ENCODE data around the gene PKIB.
"Not testable (repeated sequence)": the region's sequence is repeated elsewhere in the genome, so short reads cannot be mapped to it uniquely, and the experiment has no call there.

Gene PKIB

DNA sequence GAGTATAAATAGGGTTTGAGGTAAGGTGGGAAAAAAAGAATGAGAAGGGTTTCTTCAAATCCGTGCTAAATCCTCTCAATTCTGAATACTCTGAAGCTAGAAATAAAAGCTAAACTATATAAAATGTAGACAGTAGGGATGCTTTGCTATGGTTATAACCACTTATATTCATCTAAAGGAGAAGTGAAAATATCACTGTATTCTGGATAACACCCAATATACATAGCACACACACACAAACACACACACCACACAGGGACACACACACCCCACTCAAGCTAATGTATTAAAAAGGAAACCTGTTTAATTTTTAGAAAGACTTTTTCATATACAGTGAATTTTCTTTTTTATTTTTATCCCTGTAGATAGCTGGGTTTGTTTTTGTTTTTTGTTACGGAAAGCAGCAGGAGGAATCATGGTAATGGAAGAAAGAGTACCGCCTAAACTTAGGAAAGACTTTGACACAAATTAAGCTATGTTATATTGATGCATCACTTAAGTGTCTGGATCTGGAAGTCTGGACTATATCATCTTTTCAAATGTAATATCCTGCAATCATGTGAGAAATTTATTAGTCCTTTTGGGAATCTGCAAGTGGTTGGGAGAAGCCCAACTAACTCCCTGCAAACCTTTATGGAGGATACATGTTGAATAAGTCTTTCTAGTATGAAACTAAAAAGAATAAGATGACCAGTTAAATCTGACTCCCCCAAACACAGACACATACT, 100.9 kb downstream of the PKIB start:
- no peak for DNase-seq (ENCODE audit: low read depth in 2 of 2)

GRCh38 chr6:122712093-122712447, 101.9 kb downstream of the PKIB start:
- DNase-seq (ENCODE audit: low read depth in 2 of 2), result no peak

DNA sequence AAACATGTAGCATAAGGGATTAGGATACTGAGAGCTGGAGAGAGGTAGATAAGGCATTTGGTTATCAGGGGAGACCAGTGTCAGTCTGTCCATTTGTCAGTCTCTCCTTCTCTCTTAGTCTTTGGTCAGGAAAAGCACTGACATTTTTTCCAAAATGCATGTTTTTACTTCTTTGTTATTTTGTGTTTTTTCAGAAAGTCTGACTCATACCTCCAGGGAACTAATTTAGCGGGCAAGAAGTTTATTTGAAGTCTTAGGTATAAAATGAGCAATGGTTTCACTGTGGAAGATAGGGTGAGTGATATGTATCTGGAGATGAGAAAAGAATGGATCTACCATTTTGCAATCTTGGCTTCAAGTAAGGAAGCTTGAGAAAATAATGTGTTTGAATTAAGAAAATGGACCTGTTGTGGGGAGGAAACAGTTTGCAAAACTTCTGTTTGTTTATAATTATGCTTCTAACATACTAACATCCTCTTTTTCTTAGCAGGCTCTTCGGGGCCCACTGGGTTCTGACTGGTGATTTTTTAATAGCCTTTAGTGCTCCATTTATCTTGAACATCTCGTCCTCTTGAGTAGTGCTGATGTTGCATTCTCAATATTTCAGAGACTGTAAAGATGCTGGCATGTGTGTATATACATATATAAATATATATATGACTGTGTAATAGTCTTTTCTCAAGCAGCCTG, 102.4 kb downstream of the PKIB start:
- no peak for DNase-seq (ENCODE audit: low read depth in 2 of 2)

DNA sequence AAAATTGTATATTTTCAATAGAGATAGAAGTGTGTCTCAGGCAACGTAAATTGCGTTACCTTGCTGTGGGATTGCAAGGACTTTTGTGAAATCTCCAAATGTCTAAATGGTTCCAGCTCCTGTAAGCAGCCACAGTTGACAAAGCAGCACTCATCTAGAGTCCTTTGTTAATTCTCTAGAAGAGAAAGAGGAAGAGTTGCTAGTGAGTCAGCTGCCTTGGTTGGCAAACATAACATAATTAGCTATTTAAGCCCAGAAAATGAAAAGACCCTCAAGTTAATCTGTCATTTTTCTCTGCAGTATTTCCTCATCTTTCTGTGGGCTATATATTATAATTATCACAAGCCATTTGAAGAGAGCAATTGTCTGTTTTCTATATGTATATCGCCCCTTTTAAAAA, 102.9 kb downstream of the PKIB start:
- DNase-seq (ENCODE audit: low read depth in 2 of 2), result no peak

DNA sequence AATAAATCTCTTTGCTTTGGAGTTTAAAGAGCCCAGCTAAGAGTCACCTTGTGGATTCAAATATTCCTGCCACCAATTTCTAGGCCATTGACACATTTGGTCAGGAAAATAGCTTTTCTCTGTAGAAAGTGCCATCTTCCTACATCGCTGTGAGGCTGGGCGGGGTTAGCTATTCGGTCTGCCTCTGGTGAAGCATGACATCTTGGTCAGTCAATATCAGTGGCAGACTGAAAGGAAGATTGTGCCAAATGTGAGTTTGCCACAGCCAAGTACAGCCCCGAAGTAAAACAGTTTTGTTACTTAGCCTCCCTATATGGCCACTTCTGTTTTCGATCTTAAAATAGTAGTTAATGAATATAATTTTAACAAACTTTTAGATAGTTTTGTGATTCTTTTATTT, 103.9 kb downstream of the PKIB start:
- DNase-seq (ENCODE audit: low read depth in 2 of 2), result no peak

GRCh38 chr6:122715725-122716124, 105.5 kb downstream of the PKIB start:
- no peak for DNase-seq (ENCODE audit: low read depth in 2 of 2)

GRCh38 chr6:122717350-122717749, 107.1 kb downstream of the PKIB start:
- no peak for DNase-seq (ENCODE audit: low read depth in 2 of 2)

GRCh38 chr6:122718616-122719015, 108.4 kb downstream of the PKIB start:
- DNase-seq (ENCODE audit: low read depth in 2 of 2), result no peak

- no peak for DNase-seq (ENCODE audit: low read depth in 2 of 2)
These were observed 109.0 kb downstream of the PKIB start for GRCh38 chr6:122719176-122719575.

GRCh38 chr6:122722746-122723145, 112.5 kb downstream of the PKIB start:
- DNase-seq (ENCODE audit: low read depth in 2 of 2), result no peak

- no peak for DNase-seq (ENCODE audit: low read depth in 2 of 2)
These were observed 116.4 kb downstream of the PKIB start for GRCh38 chr6:122726649-122727048.

GRCh38 chr6:122727244-122727643, 117.0 kb downstream of the PKIB start:
- no peak for DNase-seq (ENCODE audit: low read depth in 2 of 2)

DNA sequence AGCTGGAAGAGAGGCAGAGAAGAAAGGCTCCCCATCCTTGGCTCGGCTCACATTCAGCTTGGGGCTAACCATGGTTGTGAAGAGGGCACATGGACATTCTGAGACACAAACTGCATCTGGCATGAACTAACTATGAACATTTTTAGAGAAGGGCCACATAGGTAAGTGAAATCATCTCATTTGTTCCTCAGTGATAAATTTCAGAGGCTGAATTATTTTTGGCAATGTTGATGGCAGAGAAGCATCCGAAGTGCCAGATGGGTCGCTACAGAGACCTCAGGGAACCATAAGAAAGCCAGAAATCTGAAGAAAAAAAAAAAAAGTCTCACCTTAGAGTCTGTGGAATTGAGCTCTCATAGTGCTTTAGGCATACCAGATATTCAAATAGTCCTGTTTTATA, 120.1 kb downstream of the PKIB start:
- no peak for DNase-seq (ENCODE audit: low read depth in 2 of 2)

DNA sequence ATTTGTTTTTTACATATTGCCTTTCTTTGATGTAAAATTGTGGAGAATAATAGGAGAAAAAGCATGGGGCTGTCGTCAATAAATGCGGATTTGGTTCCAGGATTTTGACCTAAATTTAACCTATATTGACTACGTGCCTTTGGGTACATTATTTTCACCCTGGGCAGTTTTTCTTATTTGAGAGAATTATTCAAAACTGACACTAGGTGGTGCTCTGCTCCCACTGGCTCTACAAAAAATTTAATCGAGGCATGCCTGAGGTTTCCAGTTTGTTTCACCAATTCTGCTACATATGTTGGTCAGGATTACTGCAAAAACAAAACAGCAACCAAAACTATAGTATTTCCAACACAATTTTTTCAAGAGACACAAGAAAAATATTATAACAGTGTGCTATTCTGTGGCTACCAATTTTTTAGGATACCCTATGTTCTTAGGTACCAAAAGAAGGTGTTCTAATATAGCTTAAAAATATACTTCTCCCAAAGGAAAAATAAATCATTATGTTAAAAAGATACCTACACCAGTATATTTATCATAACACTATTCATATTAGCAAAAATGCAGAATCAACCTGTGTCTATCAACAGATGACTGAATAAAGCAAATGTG, 120.7 kb downstream of the PKIB start:
- no peak for DNase-seq (ENCODE audit: low read depth in 2 of 2)

DNA sequence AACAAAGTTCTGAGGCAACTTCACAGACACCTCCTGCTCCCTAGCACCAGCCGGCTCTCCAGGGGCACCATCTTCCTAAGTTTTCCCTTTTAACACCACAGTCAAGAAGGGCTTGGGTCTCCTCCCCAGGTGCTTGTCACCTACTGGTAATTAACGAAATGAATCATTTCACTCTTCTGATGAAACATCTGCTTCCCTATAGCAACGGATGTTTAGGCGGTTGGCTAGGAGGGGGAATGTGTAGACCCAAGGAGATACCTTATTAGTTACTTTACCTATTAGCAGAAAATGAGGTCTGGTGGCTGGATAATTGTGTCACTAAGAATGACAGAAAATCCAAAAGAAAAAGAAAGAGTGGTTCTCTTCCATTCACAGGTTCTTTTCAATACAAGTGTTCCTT, 123.1 kb downstream of the PKIB start:
- no peak for DNase-seq (ENCODE audit: low read depth in 2 of 2)

DNA sequence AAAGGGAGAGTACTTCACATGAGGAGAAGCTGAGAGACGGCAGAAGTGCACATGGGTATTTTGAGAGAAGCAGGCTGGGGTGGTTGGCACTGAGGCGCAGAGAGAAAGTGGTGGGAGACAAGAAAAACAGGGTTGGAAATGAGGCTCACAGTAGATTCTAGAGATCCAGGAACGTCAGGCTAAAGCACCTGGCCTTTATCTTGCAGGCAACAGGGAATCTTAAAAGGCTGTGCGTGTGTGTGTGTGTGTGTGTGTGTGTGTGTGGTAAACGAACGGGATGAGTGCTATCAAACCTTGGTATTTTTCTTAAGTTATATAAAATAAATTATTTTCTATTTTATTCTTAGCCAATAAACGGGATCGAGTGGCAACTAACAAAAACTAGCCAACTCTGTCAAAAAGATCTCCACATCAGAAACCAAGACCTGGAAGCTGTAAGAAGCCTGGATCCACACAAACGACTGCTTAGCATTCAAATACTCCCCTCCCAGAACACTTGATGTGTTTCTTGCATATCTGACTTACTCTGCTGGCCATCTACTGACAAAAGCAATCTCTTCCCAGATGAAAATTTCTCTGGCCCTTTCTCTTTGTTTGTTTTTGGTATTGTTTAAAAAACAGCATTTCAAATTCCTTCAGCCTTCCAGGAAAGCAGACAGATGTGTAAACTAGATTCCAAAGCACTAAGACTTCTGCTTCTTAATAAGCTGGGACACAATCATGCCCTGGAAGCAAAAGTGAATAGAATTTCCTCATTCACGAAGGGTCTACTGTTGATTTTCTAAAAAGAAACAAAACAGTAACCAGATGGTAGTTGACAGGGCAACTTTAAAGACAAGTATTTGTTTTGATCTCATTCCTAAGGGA, 124.6 kb downstream of the PKIB start:
- no peak for DNase-seq (ENCODE audit: low read depth in 2 of 2)

GRCh38 chr6:122735582-122735981, 125.4 kb downstream of the PKIB start:
- DNase-seq (ENCODE audit: low read depth in 2 of 2), result no peak

DNA sequence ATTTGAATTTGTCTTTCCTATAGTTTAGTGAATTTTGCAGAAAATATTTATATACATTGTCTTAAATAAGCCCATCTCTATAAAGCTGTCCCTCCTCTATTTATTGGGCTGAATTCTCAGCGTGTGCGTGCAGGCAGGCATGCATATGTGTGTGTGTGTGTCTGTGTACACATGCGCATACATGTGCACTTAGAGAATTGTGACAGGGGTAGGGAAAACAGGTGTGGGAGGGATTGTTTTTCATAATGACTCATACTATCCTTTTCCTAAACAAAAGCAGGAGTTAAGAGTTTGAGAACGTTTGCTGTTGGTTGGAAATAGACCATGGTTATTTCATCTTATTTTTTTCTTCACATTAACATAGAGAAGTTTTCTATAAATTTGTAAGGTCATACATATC, 126.0 kb downstream of the PKIB start:
- DNase-seq (ENCODE audit: low read depth in 2 of 2), result no peak

- no peak for DNase-seq (ENCODE audit: low read depth in 2 of 2)
These were observed 126.4 kb downstream of the PKIB start for GRCh38 chr6:122736616-122737015.

DNA sequence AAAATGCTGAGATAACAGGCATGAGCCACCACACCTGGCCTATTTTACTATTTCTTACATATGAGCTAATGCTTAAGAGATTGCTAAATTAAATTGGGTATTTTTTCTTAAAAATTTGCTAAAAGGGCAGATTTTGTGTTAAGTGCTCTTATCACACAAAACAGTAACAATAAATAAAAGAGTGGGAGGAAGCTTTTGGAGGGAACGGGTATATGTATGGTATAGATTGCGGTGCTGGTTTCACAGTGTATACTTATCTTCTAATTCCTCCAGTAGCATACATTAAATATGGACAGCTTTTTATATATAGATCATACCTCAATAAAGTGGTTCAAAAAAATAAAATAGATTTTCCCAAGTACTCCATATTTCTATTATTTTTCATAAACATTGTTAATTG, 129.9 kb downstream of the PKIB start:
- DNase-seq (ENCODE audit: low read depth in 2 of 2), result no peak

DNA sequence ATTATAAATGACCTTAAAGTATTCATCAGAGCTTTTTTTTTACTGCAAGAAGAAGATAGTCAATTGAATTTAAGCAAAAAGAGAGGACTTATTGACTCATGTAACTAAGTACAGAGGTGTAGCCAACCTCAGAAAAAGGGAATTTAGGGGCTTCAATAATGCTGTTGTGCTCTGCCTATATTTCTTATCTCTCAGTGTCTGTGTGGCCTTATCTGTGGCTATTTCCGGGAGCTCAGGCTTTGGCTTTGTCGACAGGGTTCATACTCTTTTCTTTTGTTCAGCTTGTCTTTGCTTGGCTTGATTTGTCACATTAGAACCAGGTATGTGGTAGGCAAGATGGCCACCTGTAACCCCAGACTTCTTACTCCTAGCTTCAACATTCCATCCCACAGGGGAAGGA, 130.7 kb downstream of the PKIB start:
- no peak for DNase-seq (ENCODE audit: low read depth in 2 of 2)

DNA sequence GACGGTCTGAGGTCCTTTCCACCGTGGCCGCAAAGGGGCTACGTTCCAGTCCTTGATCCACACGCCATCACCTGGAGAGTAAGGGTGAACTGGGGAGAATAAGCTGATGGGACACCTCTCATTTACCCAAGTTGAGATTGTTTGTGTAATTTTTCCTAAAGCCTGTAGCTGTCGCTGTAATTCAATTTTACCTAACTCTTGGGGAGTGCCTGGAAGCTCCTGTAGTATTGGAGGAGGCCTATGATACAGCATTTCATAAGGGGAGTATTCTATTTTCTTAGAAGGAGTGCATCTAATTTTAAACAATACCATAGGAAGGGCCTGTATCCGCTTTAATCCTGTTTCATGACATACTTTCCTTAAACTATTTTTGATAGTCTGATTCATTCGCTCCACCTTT, 134.0 kb downstream of the PKIB start:
- DNase-seq (ENCODE audit: low read depth in 2 of 2), result not testable (repeated sequence)
